DND-41 (cell line): ENCODE results near the gene MSI2.

Experiments
- CTCF ChIP-seq: IDR thresholded peaks from 2 replicates; pipeline ENCODE4 v1.5.1; 2012; ENCODE audit warnings: borderline replicate concordance, low read length, moderate library complexity, mild to moderate bottlenecking; ENCODE audit not compliant: poor library complexity, severe bottlenecking; ENCODE audit errors: extremely low read depth
- EZH2 ChIP-seq: IDR thresholded peaks from 3 replicates; pipeline ENCODE4 v1.6.1; 2012; ENCODE audit warnings: borderline replicate concordance, low read depth, mild to moderate bottlenecking, moderate library complexity, low read length, inconsistent platforms; ENCODE audit not compliant: severe bottlenecking

GRCh38 chr17:57532556-57532955, 276.2 kb downstream of the MSI2 start:
- no peak for TF ChIP-seq CTCF
- TF ChIP-seq EZH2, result no peak
